Testis (tissue), 2 donors: ENCODE data around the gene GNAS.

Experiments used
- CTCF ChIP-seq, 3 experiments: fragments of 450-650 bp in 2 of 3; fragments of 200-600 bp in 1 of 3; sonication (generic) in 1 of 3; IDR thresholded peaks; one replicate each; pipeline ENCODE4 v1.5.1; 2016 to 2019; ENCODE audit warnings: antibody characterized with exemption in 3 of 3, mild to moderate bottlenecking in 2 of 3, moderate library complexity in 1 of 3
- POLR2A ChIP-seq: fragments of 450-650 bp; IDR thresholded peaks from one replicate; pipeline ENCODE4 v1.6.1; 2017; ENCODE audit warnings: antibody characterized with exemption, mild to moderate bottlenecking, moderate library complexity

- TF ChIP-seq CTCF (IDR thresholded peaks at IDR 0.05): no peak
- no peak for TF ChIP-seq POLR2A
Observed at GRCh38 chr20:58818586-58819285, 33.8 kb upstream of the GNAS start.
